C4-2B (cell line): ENCODE results near the gene LRP10.

Experiments
- H3K27ac ChIP-seq: fragments of 450-650 bp; 2 replicates; pipeline ENCODE4 v1.5.1; 2017
- CTCF ChIP-seq: fragments of 450-650 bp; conservative IDR thresholded peaks from 2 replicates; pipeline ENCODE4 v1.5.1; 2017; ENCODE audit warnings: mild to moderate bottlenecking
- ZFX ChIP-seq: fragments of 450-650 bp; IDR thresholded peaks from 2 replicates; pipeline ENCODE4 v1.6.1; 2017

LRP10 gene

GRCh38 chr14:22877000-22877501 is 5.5 kb downstream of the LRP10 start:
- H3K27ac ChIP-seq = no peak overlapping the region
- no peak for TF ChIP-seq CTCF
- no peak for TF ChIP-seq ZFX

GRCh38 chr14:22878271-22879246 is 7.0 kb downstream of the LRP10 start:
- TF ChIP-seq CTCF (no peak), ZFX (no peak)
- no peak overlapping the region for H3K27ac ChIP-seq

- no peak overlapping the region for H3K27ac ChIP-seq
Measured at GRCh38 chr14:22882064-22882463, 10.5 kb downstream of the LRP10 start.

GRCh38 chr14:22882529-22883172 is 11.1 kb downstream of the LRP10 start:
- TF ChIP-seq CTCF = no peak
- TF ChIP-seq ZFX = no peak
- no peak overlapping the region for H3K27ac ChIP-seq

More at GRCh38 chr14:22882064-22882463, 10.5 kb downstream of the LRP10 start:
- TF ChIP-seq ZFX (no peak), CTCF (no peak)

- TF ChIP-seq ZFX (no peak), CTCF (no peak)
Measured at GRCh38 chr14:22883173-22883976, 11.8 kb downstream of the LRP10 start, which contains the start of gene REM2. Gene REM2 (plus strand): TSS chr14:22883222. CDS start chr14:22883288, 66 bp downstream.

DNA sequence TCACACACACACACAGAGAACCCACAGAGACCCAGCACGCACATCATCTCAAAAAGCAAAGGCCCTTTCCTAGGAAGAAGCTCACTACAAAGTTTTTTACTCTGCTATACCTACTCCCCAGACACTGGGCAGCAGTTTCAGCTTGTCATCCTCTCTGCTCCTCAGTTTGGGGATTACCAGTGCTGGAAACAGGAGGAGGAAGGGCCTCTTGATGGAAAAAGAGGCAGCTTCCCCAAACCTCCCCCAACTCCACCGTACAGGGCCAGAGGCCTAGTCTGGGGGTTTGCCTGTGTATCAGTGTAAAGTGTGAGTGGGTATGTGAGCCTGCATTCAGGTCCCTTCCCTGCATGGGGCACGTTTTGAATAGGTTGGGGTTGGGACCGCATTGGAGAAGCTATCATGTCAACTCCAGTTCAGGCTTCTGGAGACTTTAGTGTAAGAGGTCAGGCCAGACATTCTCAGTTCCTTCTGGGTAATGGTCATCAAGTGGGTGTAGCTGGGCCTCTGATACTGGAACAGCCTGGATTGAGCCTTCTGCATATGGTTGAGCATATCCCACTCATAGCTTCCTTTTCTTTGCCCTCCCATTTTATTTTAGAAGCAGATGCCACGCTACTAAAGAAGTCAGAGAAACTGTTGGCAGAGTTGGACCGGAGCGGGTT is 12.7 kb downstream of the LRP10 start:
- TF ChIP-seq ZFX = no peak
- TF ChIP-seq CTCF = no peak
- no peak overlapping the region for H3K27ac ChIP-seq

More at GRCh38 chr14:22883173-22883976, 11.8 kb downstream of the LRP10 start, which contains the start of gene REM2:
- H3K27ac ChIP-seq = no peak within 1 kb of the TSS
